Aortic smooth muscle cell (primary cell): ENCODE measurements around the gene LDHD. TPM values are rescaled to one million over a fixed set of nuclear protein-coding genes. Genes with fewer than 3 reads are reported as not detected.

Experiments
- total RNA-seq: library from RNA; depleted of rRNA; stranded (reverse); fragments of >200 nt; gene quantifications from 2 replicates; pipeline ENCODE4 v1.2.3, GENCODE V29; 2014

The LDHD gene
- 0.26 and 0.31 TPM in 2 replicates for total RNA-seq

DNA sequence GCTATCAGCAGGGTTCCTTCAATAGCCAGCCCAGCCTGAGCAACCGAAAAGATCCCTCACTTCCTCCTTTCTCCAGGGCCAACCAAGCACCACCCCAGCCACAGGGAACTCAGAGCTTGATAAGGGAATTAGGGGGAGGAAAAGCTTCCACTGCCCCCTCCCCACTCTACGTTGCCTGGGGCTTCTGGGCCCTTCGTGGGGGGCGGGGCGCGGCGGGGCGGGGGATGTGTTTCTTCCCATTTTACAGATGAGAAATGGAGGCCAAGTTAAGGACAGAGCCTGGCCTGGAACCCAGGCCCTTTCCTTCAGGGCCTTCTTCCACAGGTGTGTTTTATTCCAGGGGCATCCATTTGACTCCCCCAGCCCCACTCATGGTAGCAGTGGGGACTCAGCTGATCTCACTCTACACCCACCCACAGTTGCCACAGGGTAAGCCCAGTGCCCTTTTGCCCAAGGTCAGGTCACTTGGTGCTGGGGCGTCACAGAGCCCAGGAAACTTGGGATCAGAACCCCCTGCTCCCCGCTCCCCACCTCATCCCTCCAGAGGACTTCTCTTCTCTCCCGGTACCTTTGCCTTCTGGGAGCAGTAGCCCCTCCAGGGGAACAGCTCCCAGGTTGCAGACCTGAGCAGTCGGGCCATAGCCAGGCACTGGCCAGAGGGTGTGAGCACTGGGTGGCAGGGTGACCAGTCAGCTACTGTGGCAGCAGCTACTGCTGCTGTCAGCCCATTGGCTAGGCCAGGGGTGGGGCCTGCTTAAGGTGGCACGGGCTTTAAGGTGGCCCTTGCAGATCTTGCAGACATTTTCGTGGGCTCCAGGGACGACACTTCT lies at the start of gene LDHD:
Gene LDHD, minus strand, starts transcription at position 700 of the 830 bp plus-strand sequence. Its CDS starts 60 bp downstream, at position 640.

GRCh38 chr16:75148311-75149195 lies 32.0 kb upstream of the LDHD start, which contains the start of gene ZFP1:
Gene ZFP1, plus strand, starts transcription at chr16:75148524. Its CDS starts 4,428 bp downstream, at chr16:75152952.

Other genes with a start within 250 kb of the LDHD start
- gene WDR59, start 131.7 kb downstream of the LDHD start, total RNA-seq: 10.7 and 14.1 TPM in 2 replicates
- gene ZNRF1, start 117.8 kb downstream of the LDHD start, total RNA-seq: 7.1 and 8.8 TPM in 2 replicates
- gene ZFP1, start 31.7 kb upstream of the LDHD start, total RNA-seq: 10.6 and 10.7 TPM in 2 replicates
- gene CTRB2, start 90.4 kb upstream of the LDHD start, total RNA-seq: not detected in 2 replicates
- gene CTRB1, start 102.2 kb upstream of the LDHD start, total RNA-seq: not detected in 2 replicates
- gene BCAR1, start 134.8 kb upstream of the LDHD start, total RNA-seq: 35.9 and 44.1 TPM in 2 replicates